Nephron (organoid): Measurements from ENCODE around the gene HLA-DQA2.

Experiments used
- H3K27ac Mint-ChIP-seq, 3 experiments: 2 replicates each; pipeline ENCODE4 v1.8.0; 2020; ENCODE audit warnings: mixed read lengths in 3 of 3, mild to moderate bottlenecking in 2 of 3, moderate library complexity in 1 of 3
- H3K27me3 Mint-ChIP-seq: 2 replicates; pipeline ENCODE4 v1.8.0; 2021; ENCODE audit warnings: low read depth, mild to moderate bottlenecking, moderate library complexity, mixed read lengths
- H3K36me3 Mint-ChIP-seq: 2 replicates; pipeline ENCODE4 v1.8.0; 2020; ENCODE audit warnings: low read depth, mixed read lengths
- H3K4me1 Mint-ChIP-seq: 2 replicates; pipeline ENCODE4 v1.8.0; 2020; ENCODE audit warnings: mixed read lengths
- H3K4me3 Mint-ChIP-seq, 3 experiments: 2 replicates each; pipeline ENCODE4 v1.8.0; 2020; ENCODE audit warnings: mild to moderate bottlenecking in 3 of 3, mixed read lengths in 3 of 3, moderate library complexity in 2 of 3
- H3K9me3 Mint-ChIP-seq: 2 replicates; pipeline ENCODE4 v1.8.0; 2020; ENCODE audit warnings: mixed read lengths
- CTCF ChIP-seq, 3 experiments: fragments of 200-600 bp; sonication (generic); IDR thresholded peaks; one replicate each; pipeline ENCODE4 v1.5.0; 2021; ENCODE audit warnings: antibody characterized with exemption in 3 of 3; ENCODE audit not compliant: unreplicated experiment in 3 of 3

Gene HLA-DQA2

GRCh38 chr6:32709625-32710024 is 31.6 kb upstream of the HLA-DQA2 start:
- Mint-ChIP-seq H3K9me3 (no peaks in the 10 kb centered on the region), H3K36me3 (no peaks in the 10 kb centered on the region), H3K27me3 (peaks cover 7% of the 10 kb centered on the region), H3K4me3 (no peak overlapping the region), H3K4me1 (no peaks in the 10 kb centered on the region), H3K27ac (no peak overlapping the region)
- no peak for TF ChIP-seq CTCF (IDR thresholded peaks at IDR 0.05; ENCODE audit: unreplicated experiment in 3 of 3)

GRCh38 chr6:32713241-32713640 is 27.9 kb upstream of the HLA-DQA2 start:
- Mint-ChIP-seq H3K4me1 (no peaks in the 10 kb centered on the region), H3K27me3 (peaks cover 7% of the 10 kb centered on the region), H3K27ac (no peak overlapping the region), H3K9me3 (no peaks in the 10 kb centered on the region), H3K36me3 (no peaks in the 10 kb centered on the region), H3K4me3 (no peak overlapping the region)
- no peak for TF ChIP-seq CTCF (IDR thresholded peaks at IDR 0.05; ENCODE audit: unreplicated experiment in 3 of 3)

GRCh38 chr6:32716396-32716795 is 24.8 kb upstream of the HLA-DQA2 start:
- Mint-ChIP-seq H3K27me3 (peaks cover 8% of the 10 kb centered on the region), H3K9me3 (no peaks in the 10 kb centered on the region), H3K4me1 (no peaks in the 10 kb centered on the region), H3K4me3 (no peak overlapping the region), H3K36me3 (no peaks in the 10 kb centered on the region), H3K27ac (no peak overlapping the region)
- TF ChIP-seq CTCF (IDR thresholded peaks at IDR 0.05; ENCODE audit: unreplicated experiment in 3 of 3): no peak

- H3K36me3 Mint-ChIP-seq: no peaks in the 10 kb centered on the region
- H3K4me3 Mint-ChIP-seq: no peak overlapping the region
- H3K27ac Mint-ChIP-seq: no peak overlapping the region
- no peak for TF ChIP-seq CTCF (IDR thresholded peaks at IDR 0.05; ENCODE audit: unreplicated experiment in 3 of 3)
- H3K27me3 Mint-ChIP-seq: peaks cover 8% of the 10 kb centered on the region
- H3K9me3 Mint-ChIP-seq: no peaks in the 10 kb centered on the region
- H3K4me1 Mint-ChIP-seq: no peaks in the 10 kb centered on the region
Measured at GRCh38 chr6:32718879-32719278, 22.3 kb upstream of the HLA-DQA2 start.

- TF ChIP-seq CTCF (IDR thresholded peaks at IDR 0.05; ENCODE audit: unreplicated experiment in 3 of 3): no peak
- Mint-ChIP-seq H3K4me1 (no peaks in the 10 kb centered on the region), H3K36me3 (no peaks in the 10 kb centered on the region)
Measured at GRCh38 chr6:32738126-32738525, 3.1 kb upstream of the HLA-DQA2 start.

GRCh38 chr6:32742374-32742773 is 1.2 kb downstream of the HLA-DQA2 start:
- no peaks in the 10 kb centered on the region for H3K4me1 Mint-ChIP-seq

More at GRCh38 chr6:32738126-32738525, 3.1 kb upstream of the HLA-DQA2 start:
- Mint-ChIP-seq H3K27ac (no peak overlapping the region), H3K27me3 (peaks cover 12% of the 10 kb centered on the region), H3K9me3 (peaks cover 3% of the 10 kb centered on the region), H3K4me3 (no peak overlapping the region)

More at GRCh38 chr6:32742374-32742773, 1.2 kb downstream of the HLA-DQA2 start:
- H3K27ac Mint-ChIP-seq: no peak overlapping the region
- H3K27me3 Mint-ChIP-seq: peaks cover 19% of the 10 kb centered on the region
- no peak for TF ChIP-seq CTCF (IDR thresholded peaks at IDR 0.05; ENCODE audit: unreplicated experiment in 3 of 3)
- no peak overlapping the region for H3K4me3 Mint-ChIP-seq
- no peaks in the 10 kb centered on the region for H3K9me3 Mint-ChIP-seq
- no peaks in the 10 kb centered on the region for H3K36me3 Mint-ChIP-seq
